ENCODE data around the gene MS4A7. TPM values are rescaled to one million over a fixed set of nuclear protein-coding genes. Genes with fewer than 3 reads are reported as not detected.

MS4A7 gene
- total and polyA plus RNA-seq, 5 experiments from 2014 or later = 0.12 to 1.3 (median 0.55) TPM; not detected in 1

DNA sequence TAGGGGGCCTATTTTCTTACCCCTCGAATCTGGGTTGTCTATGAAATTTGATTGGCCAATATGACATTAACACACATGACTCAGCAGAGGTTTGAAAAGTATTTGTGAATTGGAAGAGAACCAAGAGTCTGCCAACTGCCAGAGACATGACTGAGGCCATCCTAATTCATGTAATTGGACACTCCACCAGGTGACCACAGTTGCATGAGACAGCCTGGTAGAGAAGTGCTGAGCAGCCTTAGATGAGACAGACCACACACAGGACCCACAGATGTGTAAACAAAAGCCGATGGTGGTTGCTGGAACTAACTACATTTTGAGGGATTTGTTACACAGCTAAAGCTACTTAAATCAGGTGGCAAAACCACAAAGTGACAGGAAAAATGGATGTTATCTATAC, 50.2 kb downstream of the MS4A7 start:
- Mint-ChIP-seq H3K36me3 (no peaks in the 10 kb centered on the region), H3K27me3 (peaks cover 10 to 42% (median 10%) of the 10 kb centered on the region in 5 donors), H3K9me3 (no peaks in the 10 kb centered on the region), H3K27ac (no peak overlapping the region), H3K4me1 (no peaks in the 10 kb centered on the region), H3K4me3 (no peak overlapping the region)
- DNase-seq (no peak), ATAC-seq (no peak)
- POLR2A ChIA-PET = no interaction called here

GRCh38 chr11:60429272-60429671, 50.9 kb downstream of the MS4A7 start, which contains the start of gene MS4A5:
TSS of gene MS4A5 (plus strand) at chr11:60429572. CDS start at chr11:60429675, 103 bp downstream.
- peaks cover 0 to 2% (median 0%) of the 10 kb centered on the region in 4 donors for H3K4me1 Mint-ChIP-seq
- no peak for DNase-seq

DNA sequence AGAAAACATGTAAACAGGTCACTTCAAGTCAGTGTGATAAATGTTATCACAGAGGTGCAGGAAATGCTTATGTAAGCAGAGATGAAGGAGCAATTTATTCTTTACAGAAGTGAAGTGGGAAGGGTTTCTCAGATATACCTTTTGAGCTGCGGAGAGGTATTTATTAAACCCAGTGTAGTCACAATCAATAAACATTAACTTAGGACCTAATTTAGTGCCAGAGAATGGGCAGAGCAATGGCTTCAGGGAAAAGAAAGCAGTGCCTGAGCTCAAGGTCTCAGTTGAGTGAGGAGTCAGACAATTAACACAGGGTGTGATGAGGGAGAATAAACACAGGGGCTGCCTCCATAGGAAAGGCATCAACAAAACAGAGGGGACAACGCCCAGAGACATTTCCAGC, 52.9 kb downstream of the MS4A7 start:
- peaks cover 0 to 2% (median 0%) of the 10 kb centered on the region in 4 donors for H3K4me1 Mint-ChIP-seq
- H3K27me3 Mint-ChIP-seq = peaks cover 9 to 24% (median 10%) of the 10 kb centered on the region in 5 donors
- DNase-seq (no peak), ATAC-seq (no peak)
- H3K36me3 Mint-ChIP-seq = no peaks in the 10 kb centered on the region
- no peak overlapping the region for H3K4me3 Mint-ChIP-seq
- H3K27ac Mint-ChIP-seq = no peak overlapping the region
- no peaks in the 10 kb centered on the region for H3K9me3 Mint-ChIP-seq
- POLR2A ChIA-PET = no interaction called here

More at GRCh38 chr11:60429272-60429671, 50.9 kb downstream of the MS4A7 start, which contains the start of gene MS4A5:
- no peaks in the 10 kb centered on the region for H3K9me3 Mint-ChIP-seq
- H3K36me3 Mint-ChIP-seq = no peaks in the 10 kb centered on the region
- POLR2A ChIA-PET = no interaction called here
- no peak for ATAC-seq
- H3K27ac Mint-ChIP-seq = no peak within 1 kb of the TSS
- H3K27me3 Mint-ChIP-seq = peaks cover 10 to 42% (median 10%) of the 10 kb centered on the region in 5 donors
- H3K4me3 Mint-ChIP-seq = no peak within 1 kb of the TSS

GRCh38 chr11:60433401-60433800, 55.1 kb downstream of the MS4A7 start:
- no peak overlapping the region for H3K27ac Mint-ChIP-seq
- peaks cover 6 to 17% (median 8%) of the 10 kb centered on the region in 5 donors for H3K27me3 Mint-ChIP-seq
- H3K9me3 Mint-ChIP-seq = no peaks in the 10 kb centered on the region
- POLR2A ChIA-PET = no interaction called here
- no peak overlapping the region for H3K4me3 Mint-ChIP-seq
- H3K4me1 Mint-ChIP-seq = peaks cover 0 to 2% (median 0%) of the 10 kb centered on the region in 4 donors
- no peaks in the 10 kb centered on the region for H3K36me3 Mint-ChIP-seq
- ATAC-seq (no peak), DNase-seq (no peak)

Other genes starting within 250 kb of the MS4A7 start
- 1 to 10 TPM; 2.5 to 2.6 TPM for gene MS4A6A, start 195.4 kb upstream of the MS4A7 start, total RNA-seq
- 1 to 10 TPM in 2 of 3 donors, not detected in 1; 1.2 to 1.4 TPM for gene MS4A6A, start 195.4 kb upstream of the MS4A7 start, polyA plus RNA-seq
- not detected for gene MS4A4E, start 135.4 kb upstream of the MS4A7 start, total RNA-seq
- not detected for gene MS4A4E, start 135.4 kb upstream of the MS4A7 start, polyA plus RNA-seq
- under 1 TPM in 1 of 2 experiments, not detected in 1; 0.36 TPM for gene MS4A4A, start 97.9 kb upstream of the MS4A7 start, total RNA-seq
- not detected for gene MS4A4A, start 97.9 kb upstream of the MS4A7 start, polyA plus RNA-seq
- not detected for gene MS4A6E, start 51.3 kb upstream of the MS4A7 start, total RNA-seq
- not detected for gene MS4A6E, start 51.3 kb upstream of the MS4A7 start, polyA plus RNA-seq
- under 1 TPM in 1 of 2 experiments, not detected in 1; 0.16 TPM for gene MS4A14, start 17.9 kb downstream of the MS4A7 start, total RNA-seq
- gene MS4A14, start 17.9 kb downstream of the MS4A7 start, polyA plus RNA-seq = not detected
- gene MS4A5, start 51.0 kb downstream of the MS4A7 start, total RNA-seq = not detected
- gene MS4A5, start 51.0 kb downstream of the MS4A7 start, polyA plus RNA-seq = not detected
- gene MS4A1, start 77.3 kb downstream of the MS4A7 start, total RNA-seq = 10 to 100 TPM; 45.0 to 45.1 TPM
- 1 to 10 TPM in 2 of 3 donors, under 1 TPM in 1; 0.33 to 7.7 (median 1.1) TPM for gene MS4A1, start 77.3 kb downstream of the MS4A7 start, polyA plus RNA-seq
- gene MS4A12, start 114.2 kb downstream of the MS4A7 start, total RNA-seq = not detected
- gene MS4A12, start 114.2 kb downstream of the MS4A7 start, polyA plus RNA-seq = not detected
- not detected for gene MS4A13, start 136.9 kb downstream of the MS4A7 start, total RNA-seq
- not detected for gene MS4A13, start 136.9 kb downstream of the MS4A7 start, polyA plus RNA-seq